Upper lobe of right lung (tissue), 1 donor: Measurements from ENCODE around the gene PRUNE2. TPM values are rescaled to one million over a fixed set of nuclear protein-coding genes. Genes with fewer than 3 reads are reported as not detected.

ENCODE experiments used
- ATAC-seq: fragments of 200-7000 bp; cut with Tn5 transposase; one replicate; pipeline ENCODE4 v1.9.1; 2020; ENCODE audit warnings: mild to moderate bottlenecking, moderate library complexity
- DNase-seq: peaks from one replicate; pipeline ENCODE4 v3.0.0-alpha.2; 2020
- H3K27ac ChIP-seq: fragments of 200-600 bp; one replicate; pipeline ENCODE4 v1.8.0; 2022
- H3K27me3 ChIP-seq: fragments of 200-600 bp; one replicate; pipeline ENCODE4 v1.8.0; 2022; ENCODE audit warnings: mild to moderate bottlenecking
- H3K36me3 ChIP-seq: fragments of 200-600 bp; one replicate; pipeline ENCODE4 v1.8.0; 2022
- H3K4me1 ChIP-seq: fragments of 200-600 bp; one replicate; pipeline ENCODE4 v1.8.0; 2022
- H3K4me3 ChIP-seq: fragments of 200-600 bp; one replicate; pipeline ENCODE4 v1.8.0; 2022; ENCODE audit warnings: mild to moderate bottlenecking
- H3K9me3 ChIP-seq: fragments of 200-600 bp; one replicate; pipeline ENCODE4 v1.8.0; 2022
- CTCF ChIP-seq: fragments of 200-600 bp; IDR thresholded peaks from one replicate; pipeline ENCODE4 v1.8.0; 2022; ENCODE audit warnings: antibody characterized with exemption
- intact Hi-C: fragments of 100-400 bp; cut with DNase I; formaldehyde crosslinking; loops from one replicate; pipeline ENCODE4 v1.11.0; 2022
- total RNA-seq: library from RNA; stranded (reverse); fragmentation: NEBNext Ultra II Directional; extraction: Animal tissue kit (Norgen Biotek cat#: 25700); gene quantifications from one replicate; pipeline ENCODE4 v1.2.1, GENCODE V29; 2021
- donor health status: DM: no; HTN: yes; CAD: no; lungs with severe emphysema.

The PRUNE2 gene
- total RNA-seq, 1 donor from 2014 or later = 7.4 TPM

GRCh38 chr9:76605321-76605900 is 300.5 kb downstream of the PRUNE2 start:
- DNase-seq = no peak

DNA sequence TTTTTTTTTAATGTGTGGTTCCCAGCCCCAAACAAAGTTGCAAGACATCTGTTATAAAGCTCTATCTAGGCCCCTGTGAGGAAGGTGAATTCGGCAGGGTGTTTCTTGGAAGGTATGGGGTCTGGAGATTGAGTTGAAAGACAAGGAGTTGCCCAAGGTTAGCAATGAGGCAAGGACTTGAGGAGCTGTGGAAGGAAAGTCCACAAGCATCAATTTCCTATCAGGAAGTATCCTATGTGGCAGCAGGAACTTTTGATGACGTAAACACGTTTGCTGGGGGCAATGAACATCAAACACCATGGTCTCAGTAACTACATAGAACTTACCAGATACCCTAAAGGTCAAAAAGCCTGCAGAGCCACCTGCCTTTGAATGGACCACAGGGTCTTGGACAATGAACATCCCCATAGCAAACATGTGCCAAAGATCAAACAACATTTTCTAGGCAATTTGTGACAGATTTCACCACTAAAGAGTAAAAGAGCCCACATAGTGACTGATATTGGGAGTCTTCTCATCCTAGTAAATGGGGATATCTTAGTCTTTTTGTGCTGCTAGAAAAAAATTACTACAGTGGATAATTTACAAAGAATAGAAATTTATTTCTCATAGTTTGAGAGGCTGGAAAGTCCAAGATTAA is 301.9 kb downstream of the PRUNE2 start:
- Histone ChIP-seq H3K4me1 (peaks cover 3% of the 10 kb centered on the region), H3K36me3 (no peaks in the 10 kb centered on the region), H3K27me3 (no peaks in the 10 kb centered on the region), H3K27ac (no peak overlapping the region), H3K4me3 (no peak overlapping the region), H3K9me3 (no peaks in the 10 kb centered on the region)
- no peak for ATAC-seq
- intact Hi-C loops = no loop called here
- no peak for DNase-seq
- no peak for TF ChIP-seq CTCF

More at GRCh38 chr9:76605321-76605900, 300.5 kb downstream of the PRUNE2 start:
- intact Hi-C loops = no loop called here
- no peaks in the 10 kb centered on the region for H3K9me3 ChIP-seq
- H3K27me3 ChIP-seq = no peaks in the 10 kb centered on the region
- no peak overlapping the region for H3K27ac ChIP-seq
- peaks cover 3% of the 10 kb centered on the region for H3K4me1 ChIP-seq
- ATAC-seq = no peak
- TF ChIP-seq CTCF = no peak
- H3K4me3 ChIP-seq = no peak overlapping the region
- no peaks in the 10 kb centered on the region for H3K36me3 ChIP-seq

- H3K27ac ChIP-seq = no peak overlapping the region
- TF ChIP-seq CTCF = no peak
- H3K9me3 ChIP-seq = no peaks in the 10 kb centered on the region
- ATAC-seq = peak; percentile 30
- H3K27me3 ChIP-seq = no peaks in the 10 kb centered on the region
- H3K4me1 ChIP-seq = peaks cover 3% of the 10 kb centered on the region
- DNase-seq = no peak
- H3K4me3 ChIP-seq = no peak overlapping the region
- H3K36me3 ChIP-seq = no peaks in the 10 kb centered on the region
- intact Hi-C loops = no loop called here
Observed at GRCh38 chr9:76603448-76603895, 302.4 kb downstream of the PRUNE2 start.

GRCh38 chr9:76602199-76602598 is 303.7 kb downstream of the PRUNE2 start:
- no peak for DNase-seq
- intact Hi-C loops = no loop called here
- no peak for TF ChIP-seq CTCF

DNA sequence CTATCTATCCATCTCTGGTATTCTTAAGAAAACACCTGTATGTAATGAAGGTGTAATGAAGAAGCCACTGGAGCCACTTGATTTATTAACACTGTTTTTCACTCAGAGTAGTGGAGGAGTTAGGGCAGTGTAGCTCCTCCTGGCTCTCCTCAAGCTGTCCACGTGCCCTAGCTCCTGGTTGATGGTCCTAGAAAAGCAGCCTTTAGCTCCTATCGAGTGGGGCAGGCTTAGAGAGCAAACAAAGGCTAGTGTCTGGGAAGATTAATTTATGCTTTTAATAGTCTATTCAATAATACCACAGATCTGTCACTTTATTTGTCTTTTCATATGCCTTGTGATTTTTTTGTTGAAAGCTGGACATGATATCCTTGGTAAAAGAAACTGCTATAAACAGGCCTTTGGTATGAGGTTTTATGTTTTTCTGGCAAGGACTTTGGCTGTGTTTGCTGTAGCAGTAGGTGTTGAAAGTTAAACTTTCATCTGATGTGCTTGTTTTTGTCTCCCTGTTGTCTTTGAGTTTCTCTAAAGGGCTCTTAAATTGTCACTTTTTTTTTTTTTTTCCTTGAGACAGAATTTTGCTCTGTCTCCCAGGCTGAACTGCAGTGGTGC is 305.8 kb downstream of the PRUNE2 start:
- ATAC-seq = no peak
- DNase-seq = no peak
- no peak for TF ChIP-seq CTCF
- H3K4me1 ChIP-seq = peaks cover 3% of the 10 kb centered on the region
- no peak overlapping the region for H3K4me3 ChIP-seq
- H3K27me3 ChIP-seq = no peaks in the 10 kb centered on the region
- no peak overlapping the region for H3K27ac ChIP-seq
- no peaks in the 10 kb centered on the region for H3K9me3 ChIP-seq
- no peaks in the 10 kb centered on the region for H3K36me3 ChIP-seq
- intact Hi-C loops = no loop called here

More at GRCh38 chr9:76602199-76602598, 303.7 kb downstream of the PRUNE2 start:
- H3K27ac ChIP-seq = no peak overlapping the region
- ATAC-seq = no peak
- H3K4me3 ChIP-seq = no peak overlapping the region
- H3K36me3 ChIP-seq = no peaks in the 10 kb centered on the region
- H3K9me3 ChIP-seq = no peaks in the 10 kb centered on the region
- H3K4me1 ChIP-seq = peaks cover 3% of the 10 kb centered on the region
- no peaks in the 10 kb centered on the region for H3K27me3 ChIP-seq
